Measurements from ENCODE around the gene HIVEP2. TPM values are rescaled to one million over a fixed set of nuclear protein-coding genes. Genes with fewer than 3 reads are reported as not detected.

The HIVEP2 gene
- total and polyA plus RNA-seq, 2 donors (not counting 3 experiments of a cell fraction or from before 2014, with no cell fraction given): 1.3 to 4.7 TPM

- peak overlapping the region; percentile 93 for H3K27ac ChIP-seq (ENCODE audit: insufficient read depth, low read depth, low read length)
- H2AFZ ChIP-seq (ENCODE audit: low read depth, low read length): peak overlapping the region; percentile 40
- dilution Hi-C loops (cut with MboI; ENCODE audit: extremely low pct_ligation_motif_present, low sequenced_read_pairs): no loop called here
- intact Hi-C loops (cut with micrococcal nuclease): loop anchor here (1.0 kb wide), 7 partner anchors 26 to 127 kb away; no protein-coding TSS in a partner anchor
- FAIRE-seq: peak; percentile 85
- no peaks in the 10 kb centered on the region for H3K9me3 ChIP-seq (replicated peaks; ENCODE audit: control insufficient read depth, insufficient read depth, low read length)
- DNase-seq (ENCODE audit: low read depth, low spot score): peak; percentile 93
- H3K79me2 ChIP-seq (ENCODE audit: control insufficient read depth, insufficient read depth, low read length): no peaks in the 10 kb centered on the region
- H3K4me2 ChIP-seq (ENCODE audit: insufficient read depth, low read length): peak overlapping the region; percentile 76
- no peaks in the 10 kb centered on the region for H3K9me1 ChIP-seq (replicated peaks; ENCODE audit: control insufficient read depth, extremely low read depth, insufficient read depth, low read length)
- H3K9ac ChIP-seq (replicated peaks; ENCODE audit: extremely low read depth, insufficient read depth, low read length): peak overlapping the region; percentile 77
- H3K4me1 ChIP-seq (ENCODE audit: control insufficient read depth, extremely low read depth, insufficient read depth, low read length): peaks cover 16% of the 10 kb centered on the region
- TSS peak; percentile 90 for BruUV-seq (replicated peaks)
- ChIA-PET CTCF (interaction anchor here (1.0 to 2.4 kb wide), 15 partner anchors 9 to 606 kb away, joined by 3 to 12 read pairs (median 4); no protein-coding TSS in a partner anchor), POLR2A (interaction anchor here (0.7 kb wide), 1 partner anchor 71 kb away, joined by 4 read pairs; no protein-coding TSS in a partner anchor)
- no peaks in the 10 kb centered on the region for H3K36me3 ChIP-seq (ENCODE audit: control insufficient read depth in 2 of 2, extremely low read depth in 1 of 2, insufficient read depth in 2 of 2, low read length in 2 of 2)
- no peaks in the 10 kb centered on the region for H3K27me3 ChIP-seq (ENCODE audit: control insufficient read depth in 2 of 2, insufficient read depth in 2 of 2, low read length in 2 of 2)
- TF ChIP-seq GATA2 (IDR thresholded peaks at IDR 0.05; ENCODE audit: insufficient read depth, insufficient read length, low read depth, low read length): peak; percentile 52
- no peak for TF ChIP-seq EZH2 (IDR thresholded peaks at IDR 0.05; ENCODE audit: borderline replicate concordance, low read depth, low read length, severe bottlenecking)
- no peak for TF ChIP-seq POLR2AphosphoS5 (IDR thresholded peaks at IDR 0.05; ENCODE audit: insufficient read depth, low read depth, low read length)
- no peak for TF ChIP-seq MAX (IDR thresholded peaks at IDR 0.05; ENCODE audit: insufficient read depth, insufficient read length)
- no peaks in the 10 kb centered on the region for H4K20me1 ChIP-seq (replicated peaks; ENCODE audit: control insufficient read depth, extremely low read depth, insufficient read depth, low read length)
- H3K4me3 ChIP-seq (replicated peaks in 1 of 3; ENCODE audit: insufficient read depth in 1 of 3, low read depth in 1 of 3, low read length in 3 of 3): peak overlapping the region in 2 of 3 experiments; percentile 27 to 71
Observed at GRCh38 chr6:142820338-142821051, 124.5 kb downstream of the HIVEP2 start.
